CD4-positive, CD25-positive, alpha-beta regulatory T cell (primary cell): Measurements from ENCODE around the gene PSMF1. TPM values are rescaled to one million over a fixed set of nuclear protein-coding genes. Genes with fewer than 3 reads are reported as not detected.
A peak's percentile ranks its signal among the peaks of the same experiment; 100 is the strongest.

Experiments used
- ATAC-seq, 2 donors: fragments of 150-1000 bp; cut with Tn5 transposase; one replicate each; pipeline ENCODE4 v1.10.0; 2021; ENCODE audit warnings: low read depth in 2 of 2, moderate number of reproducible peaks in 2 of 2, moderate library complexity in 1 of 2
- DNase-seq, 3 donors: peaks; one replicate each; pipeline versions ENCODE4 v3.0.0 to v3.0.0-alpha.2; 2012 to 2022; ENCODE audit warnings: mixed read lengths in 1 of 3
- H3K27ac ChIP-seq: one replicate; pipeline ENCODE4 v1.7.0; 2013; ENCODE audit warnings: mild to moderate bottlenecking, low read length; ENCODE audit not compliant: insufficient read depth, poor library complexity, severe bottlenecking
- H3K27me3 ChIP-seq: one replicate; pipeline ENCODE4 v1.7.0; 2013; ENCODE audit warnings: low read length; ENCODE audit not compliant: control insufficient read depth, insufficient read depth
- H3K36me3 ChIP-seq: one replicate; pipeline ENCODE4 v1.7.0; 2013; ENCODE audit warnings: mild to moderate bottlenecking, low read length, moderate library complexity; ENCODE audit not compliant: control insufficient read depth, insufficient read depth
- H3K4me1 ChIP-seq: 2 replicates; pipeline ENCODE4 v1.7.0; 2013; ENCODE audit warnings: mild to moderate bottlenecking, low read length; ENCODE audit not compliant: insufficient read depth, control insufficient read depth, poor library complexity, severe bottlenecking
- H3K4me3 ChIP-seq: one replicate; pipeline ENCODE4 v1.7.0; 2013; ENCODE audit warnings: low read depth, mild to moderate bottlenecking, low read length, moderate library complexity
- H3K9me3 ChIP-seq, 2 experiments: 1 replicate in 1 of 2; 2 replicates in 1 of 2; pipeline ENCODE4 v1.7.0; 2013; ENCODE audit warnings: low read length in 2 of 2, mild to moderate bottlenecking in 1 of 2, moderate library complexity in 1 of 2; ENCODE audit not compliant: control insufficient read depth in 2 of 2
- H3K27ac Mint-ChIP-seq, 3 donors: one replicate each; pipeline ENCODE4 v1.8.0; 2020 to 2022; ENCODE audit warnings: mild to moderate bottlenecking in 3 of 3, mixed read lengths in 3 of 3, moderate library complexity in 2 of 3
- H3K27me3 Mint-ChIP-seq: one replicate; pipeline ENCODE4 v1.8.0; 2022; ENCODE audit warnings: mild to moderate bottlenecking, mixed read lengths
- H3K36me3 Mint-ChIP-seq: one replicate; pipeline ENCODE4 v1.8.0; 2020; ENCODE audit warnings: mixed read lengths
- H3K4me1 Mint-ChIP-seq, 4 donors: one replicate each; pipeline ENCODE4 v1.8.0; 2020 to 2022; ENCODE audit warnings: mixed read lengths in 4 of 4, mild to moderate bottlenecking in 1 of 4
- H3K4me3 Mint-ChIP-seq, 4 donors: one replicate each; pipeline ENCODE4 v1.8.0; 2020 to 2022; ENCODE audit warnings: mild to moderate bottlenecking in 4 of 4, mixed read lengths in 4 of 4, moderate library complexity in 3 of 4
- H3K9me3 Mint-ChIP-seq, 7 donors: one replicate each; pipeline ENCODE4 v1.8.0; 2020 to 2022; ENCODE audit warnings: mixed read lengths in 7 of 7, mild to moderate bottlenecking in 3 of 7, moderate library complexity in 2 of 7
- polyA plus RNA-seq, 4 donors: library from polyadenylated mRNA; unstranded; fragments of 300-500 nt; fragmentation: Illumina TruSeq; gene quantifications; one replicate each; pipeline ENCODE4 v1.2.3, GENCODE V29; 2021
- total RNA-seq: library from RNA; stranded (reverse); gene quantifications from one replicate; pipeline ENCODE4 v1.2.3, GENCODE V29; 2022

PSMF1 gene
- total and polyA plus RNA-seq, 5 donors from 2014 or later, result 114 to 202 (median 159) TPM

GRCh38 chr20:1122388-1123315 lies 4.2 kb downstream of the PSMF1 start:
- Histone ChIP-seq H3K36me3 (peaks cover 44% of the 10 kb centered on the region), H3K27me3 (no peaks in the 10 kb centered on the region), H3K27ac (peak overlapping the region; percentile 28), H3K4me1 (peaks cover 60% of the 10 kb centered on the region), H3K9me3 (no peaks in the 10 kb centered on the region), H3K4me3 (peak overlapping the region; percentile 49)
- Mint-ChIP-seq H3K36me3 (peaks cover 53% of the 10 kb centered on the region), H3K27ac (peak overlapping the region in 2 of 3 donors; percentile 29 to 83), H3K4me3 (peak overlapping the region; percentile 50 to 97 (median 70)), H3K4me1 (peaks cover 42 to 78% (median 68%) of the 10 kb centered on the region in 4 donors), H3K27me3 (no peaks in the 10 kb centered on the region), H3K9me3 (no peaks in the 10 kb centered on the region)
- DNase-seq, result no peak
- ATAC-seq, result no peak

GRCh38 chr20:1123666-1124065 lies 5.3 kb downstream of the PSMF1 start:
- Mint-ChIP-seq H3K36me3 (peaks cover 59% of the 10 kb centered on the region), H3K4me3 (peak overlapping the region in 1 of 4 donors; percentile 97), H3K4me1 (peaks cover 42 to 74% (median 62%) of the 10 kb centered on the region in 4 donors), H3K27me3 (no peaks in the 10 kb centered on the region), H3K27ac (peak overlapping the region in 1 of 3 donors; percentile 83), H3K9me3 (no peaks in the 10 kb centered on the region)
- DNase-seq (no peak), ATAC-seq (no peak)
- no peak overlapping the region for H3K4me3 ChIP-seq
- H3K4me1 ChIP-seq, result peaks cover 54% of the 10 kb centered on the region
- H3K27ac ChIP-seq, result no peak overlapping the region
- no peaks in the 10 kb centered on the region for H3K9me3 ChIP-seq
- H3K27me3 ChIP-seq, result no peaks in the 10 kb centered on the region
- peaks cover 54% of the 10 kb centered on the region for H3K36me3 ChIP-seq

- ATAC-seq, result no peak
- no peak for DNase-seq
- Mint-ChIP-seq H3K4me3 (no peak overlapping the region), H3K4me1 (peaks cover 42 to 72% (median 58%) of the 10 kb centered on the region in 4 donors), H3K27me3 (no peaks in the 10 kb centered on the region), H3K36me3 (peaks cover 63% of the 10 kb centered on the region), H3K9me3 (no peaks in the 10 kb centered on the region), H3K27ac (peak overlapping the region in 1 of 3 donors; percentile 24)
- H3K4me3 ChIP-seq, result no peak overlapping the region
- peaks cover 47% of the 10 kb centered on the region for H3K4me1 ChIP-seq
- no peak overlapping the region for H3K27ac ChIP-seq
- no peaks in the 10 kb centered on the region for H3K27me3 ChIP-seq
- H3K9me3 ChIP-seq, result no peaks in the 10 kb centered on the region
- H3K36me3 ChIP-seq, result peaks cover 60% of the 10 kb centered on the region
Measured at GRCh38 chr20:1124421-1124820, 6.0 kb downstream of the PSMF1 start.

GRCh38 chr20:1125277-1125676 lies 6.9 kb downstream of the PSMF1 start:
- H3K36me3 ChIP-seq, result peaks cover 69% of the 10 kb centered on the region
- H3K27ac ChIP-seq, result no peak overlapping the region

GRCh38 chr20:1127840-1128239 lies 9.4 kb downstream of the PSMF1 start:
- Mint-ChIP-seq H3K4me1 (peaks cover 34 to 66% (median 50%) of the 10 kb centered on the region in 4 donors), H3K27me3 (no peaks in the 10 kb centered on the region), H3K4me3 (no peak overlapping the region), H3K9me3 (peaks cover 0 to 1% (median 0%) of the 10 kb centered on the region in 7 donors), H3K27ac (peak overlapping the region in 1 of 3 donors; percentile 16), H3K36me3 (peaks cover 71% of the 10 kb centered on the region)
- H3K4me3 ChIP-seq, result no peak overlapping the region
- no peaks in the 10 kb centered on the region for H3K27me3 ChIP-seq
- H3K4me1 ChIP-seq, result peaks cover 13% of the 10 kb centered on the region
- peaks cover 89% of the 10 kb centered on the region for H3K36me3 ChIP-seq
- DNase-seq (no peak), ATAC-seq (no peak)
- H3K9me3 ChIP-seq, result no peaks in the 10 kb centered on the region
- H3K27ac ChIP-seq, result no peak overlapping the region

More at GRCh38 chr20:1125277-1125676, 6.9 kb downstream of the PSMF1 start:
- no peak overlapping the region for H3K4me3 Mint-ChIP-seq
- H3K4me1 ChIP-seq, result peaks cover 38% of the 10 kb centered on the region
- H3K36me3 Mint-ChIP-seq, result peaks cover 64% of the 10 kb centered on the region
- H3K27ac Mint-ChIP-seq, result peak overlapping the region in 1 of 3 donors; percentile 55
- no peaks in the 10 kb centered on the region for H3K27me3 ChIP-seq
- ATAC-seq (no peak), DNase-seq (no peak)
- no peak overlapping the region for H3K4me3 ChIP-seq
- no peaks in the 10 kb centered on the region for H3K9me3 ChIP-seq
- no peaks in the 10 kb centered on the region for H3K27me3 Mint-ChIP-seq
- peaks cover 42 to 66% (median 50%) of the 10 kb centered on the region in 4 donors for H3K4me1 Mint-ChIP-seq
- no peaks in the 10 kb centered on the region for H3K9me3 Mint-ChIP-seq

GRCh38 chr20:1130058-1130694 lies 11.8 kb downstream of the PSMF1 start:
- Mint-ChIP-seq H3K4me3 (no peak overlapping the region), H3K9me3 (peaks cover 0 to 1% (median 0%) of the 10 kb centered on the region in 7 donors), H3K27ac (no peak overlapping the region), H3K4me1 (peaks cover 29 to 63% (median 43%) of the 10 kb centered on the region in 4 donors), H3K36me3 (peaks cover 82% of the 10 kb centered on the region), H3K27me3 (no peaks in the 10 kb centered on the region)
- no peaks in the 10 kb centered on the region for H3K9me3 ChIP-seq
- no peak for DNase-seq
- no peak overlapping the region for H3K4me3 ChIP-seq
- ATAC-seq, result no peak
- H3K36me3 ChIP-seq, result peaks cover 92% of the 10 kb centered on the region
- no peaks in the 10 kb centered on the region for H3K27me3 ChIP-seq
- no peaks in the 10 kb centered on the region for H3K4me1 ChIP-seq
- no peak overlapping the region for H3K27ac ChIP-seq

GRCh38 chr20:1130847-1131246 lies 12.4 kb downstream of the PSMF1 start:
- H3K4me1 ChIP-seq, result no peaks in the 10 kb centered on the region
- no peak overlapping the region for H3K4me3 ChIP-seq
- Mint-ChIP-seq H3K27ac (peak overlapping the region in 1 of 3 donors; percentile 16), H3K4me1 (peaks cover 25 to 63% (median 41%) of the 10 kb centered on the region in 4 donors), H3K4me3 (no peak overlapping the region), H3K9me3 (peaks cover 0 to 1% (median 0%) of the 10 kb centered on the region in 7 donors), H3K27me3 (no peaks in the 10 kb centered on the region), H3K36me3 (peaks cover 84% of the 10 kb centered on the region)
- H3K9me3 ChIP-seq, result no peaks in the 10 kb centered on the region
- H3K27ac ChIP-seq, result no peak overlapping the region
- H3K27me3 ChIP-seq, result no peaks in the 10 kb centered on the region
- H3K36me3 ChIP-seq, result peaks cover 92% of the 10 kb centered on the region
- no peak for ATAC-seq
- no peak for DNase-seq
